NCI-H1092 treated with DMSO at 0.1 percent for 48 hours (cell line): ENCODE results near the gene PPAT.
"Not testable (repeated sequence)": the region's sequence is repeated elsewhere in the genome, so short reads cannot be mapped to it uniquely, and the experiment has no call there.

Source experiments
- DNase-seq: peaks from one replicate; lab custom pipeline; 2025; lab: John Stamatoyannopoulos, UW

Gene PPAT

DNA sequence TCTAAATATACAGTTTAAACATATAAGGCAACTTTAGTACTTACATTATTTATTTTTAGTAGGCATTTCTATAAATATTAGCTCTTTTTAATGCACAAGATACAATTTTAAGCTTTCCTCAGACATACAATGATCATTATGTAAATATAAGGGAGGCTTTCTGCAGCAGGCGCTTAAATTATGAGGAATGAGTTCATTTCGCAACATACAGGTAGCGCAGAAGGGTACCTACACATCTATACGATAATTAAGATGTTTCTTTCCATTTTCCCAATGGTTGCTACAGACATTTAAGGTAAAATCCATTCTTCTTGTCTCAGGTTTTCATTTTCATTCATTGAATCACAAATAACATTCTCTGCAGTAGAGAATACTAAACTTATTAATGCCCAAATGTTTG is 49.3 kb downstream of the PPAT start:
- no peak for DNase-seq

DNA sequence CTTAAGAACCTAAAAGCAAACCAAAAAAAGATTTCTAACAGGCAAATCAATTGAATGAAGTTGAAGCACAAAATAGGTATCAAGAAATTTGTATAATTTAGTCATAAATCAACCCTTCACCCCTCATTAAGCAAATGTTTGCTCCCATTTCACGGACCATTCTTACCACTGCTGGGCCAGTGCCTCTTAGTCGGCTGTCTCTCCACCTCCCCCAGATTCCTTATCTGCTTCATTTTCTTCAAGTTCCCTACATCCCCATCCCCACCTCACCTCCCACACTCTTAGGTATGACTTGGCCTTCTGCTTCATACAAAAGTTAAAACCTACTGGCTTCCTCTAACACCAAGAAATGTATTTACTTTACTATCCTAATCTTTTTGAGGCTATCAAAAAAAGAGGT is 60.0 kb downstream of the PPAT start:
- no peak for DNase-seq

DNA sequence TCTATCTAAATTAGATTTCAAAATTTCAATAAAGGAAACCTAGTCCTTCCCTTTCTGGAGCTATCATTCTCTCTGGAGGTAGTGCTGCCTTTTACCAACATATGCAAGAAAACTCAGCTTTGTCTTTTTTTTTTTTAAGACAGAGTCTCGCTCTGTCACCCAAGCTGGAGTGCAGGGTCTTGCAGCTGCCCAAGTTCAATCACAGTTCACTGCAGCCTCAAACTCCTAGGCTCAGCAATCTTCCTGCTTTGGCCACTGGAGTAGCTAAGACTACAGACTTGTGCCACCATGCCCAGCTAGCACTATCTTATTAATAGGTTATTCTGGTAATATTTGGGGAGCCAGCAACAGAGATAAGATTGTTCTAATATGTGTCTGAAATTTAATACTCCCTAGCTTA is 60.5 kb downstream of the PPAT start:
- DNase-seq = no peak

DNA sequence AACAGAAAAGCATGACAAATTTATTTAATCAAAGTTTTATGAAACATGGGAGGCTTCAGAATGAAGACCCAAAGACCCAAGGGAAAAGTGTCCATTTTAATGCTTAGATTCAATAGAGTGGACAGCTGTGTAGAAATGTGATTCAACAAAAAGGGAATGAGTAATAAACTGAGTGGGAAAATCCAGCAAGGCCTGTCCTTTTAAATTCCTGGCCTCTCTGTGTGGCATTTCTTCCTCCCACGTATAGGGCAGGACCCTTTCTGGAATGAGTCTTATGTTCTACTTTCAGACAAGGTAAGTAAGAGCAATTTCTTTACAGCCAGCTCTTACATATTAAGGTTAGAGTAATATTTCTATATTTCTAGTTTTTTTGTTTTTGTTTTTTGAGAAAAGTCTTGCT is 62.6 kb downstream of the PPAT start:
- DNase-seq = no peak

DNA sequence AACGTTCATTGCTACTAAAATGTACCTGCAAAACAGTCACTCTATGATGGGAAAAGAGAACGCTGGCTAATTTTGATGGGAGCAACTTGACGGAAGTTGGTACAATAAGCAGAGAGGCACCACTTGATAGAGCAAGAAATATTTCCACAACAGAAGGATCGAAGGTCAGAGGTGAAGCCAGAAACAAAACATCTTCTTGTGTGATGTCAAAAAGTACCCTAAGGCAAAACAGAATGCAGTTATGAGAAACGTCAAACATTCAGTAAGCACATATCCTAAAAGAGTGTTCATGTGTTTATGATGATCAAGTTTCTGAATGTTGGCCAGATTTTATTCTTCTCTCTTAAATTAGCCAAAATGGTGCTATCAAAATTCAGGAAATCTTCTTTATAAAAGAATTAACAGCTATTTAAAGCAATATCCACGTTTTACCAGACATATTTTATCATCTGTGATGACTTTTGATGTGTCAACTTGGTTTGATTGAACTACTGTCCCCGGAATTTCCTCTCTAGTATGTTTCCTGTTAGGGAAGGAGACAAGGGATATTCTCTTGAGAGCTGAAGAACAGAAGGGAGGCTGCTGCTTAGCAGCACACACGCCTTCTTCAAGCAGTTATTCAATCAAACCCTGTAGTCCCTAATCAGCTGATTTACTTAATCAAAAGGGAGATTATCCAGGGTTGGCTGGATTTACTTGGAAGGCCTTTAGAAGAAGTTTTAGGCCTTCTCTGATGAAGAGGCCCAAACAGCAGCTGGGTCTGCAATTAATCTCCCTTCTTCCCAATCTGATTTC is 63.8 kb downstream of the PPAT start:
- no peak for DNase-seq

DNA sequence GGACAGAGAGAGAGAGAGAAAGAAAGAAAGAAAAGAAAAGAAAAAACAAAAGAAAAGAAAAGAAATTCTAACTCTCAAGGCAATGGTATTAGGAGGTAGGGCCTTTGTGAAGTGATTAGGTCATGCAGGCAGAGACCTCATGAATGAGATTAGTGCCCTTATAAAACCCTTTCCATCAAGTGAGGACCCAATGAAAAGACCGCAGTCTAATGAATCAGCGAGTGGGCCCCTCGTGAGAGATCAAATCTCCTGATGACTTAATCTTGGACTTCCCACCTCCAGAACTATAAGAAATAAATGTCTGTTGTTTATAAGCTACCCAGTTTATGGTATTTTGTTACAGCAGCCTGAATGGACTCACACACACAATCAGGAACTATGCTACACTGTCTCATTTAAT is 65.0 kb downstream of the PPAT start:
- no peak for DNase-seq

DNA sequence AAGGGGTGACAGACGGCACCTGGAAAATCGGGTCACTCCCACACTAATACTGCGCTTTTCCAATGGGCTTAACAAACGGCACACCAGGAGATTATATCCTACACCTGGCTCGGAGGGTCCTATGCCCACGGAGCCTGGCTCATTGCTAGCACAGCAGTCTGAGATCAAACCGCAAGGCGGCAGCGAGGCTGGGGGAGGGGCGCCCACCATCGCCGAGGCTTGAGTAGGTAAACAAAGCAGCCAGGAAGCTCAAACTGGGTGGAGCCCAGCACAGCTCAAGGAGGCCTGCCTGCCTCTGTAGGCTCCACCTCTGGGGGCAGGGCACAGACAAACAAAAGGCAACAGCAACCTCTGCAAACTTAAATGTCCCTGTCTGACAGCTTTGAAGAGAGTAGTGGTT is 72.4 kb downstream of the PPAT start:
- not testable (repeated sequence) for DNase-seq

DNA sequence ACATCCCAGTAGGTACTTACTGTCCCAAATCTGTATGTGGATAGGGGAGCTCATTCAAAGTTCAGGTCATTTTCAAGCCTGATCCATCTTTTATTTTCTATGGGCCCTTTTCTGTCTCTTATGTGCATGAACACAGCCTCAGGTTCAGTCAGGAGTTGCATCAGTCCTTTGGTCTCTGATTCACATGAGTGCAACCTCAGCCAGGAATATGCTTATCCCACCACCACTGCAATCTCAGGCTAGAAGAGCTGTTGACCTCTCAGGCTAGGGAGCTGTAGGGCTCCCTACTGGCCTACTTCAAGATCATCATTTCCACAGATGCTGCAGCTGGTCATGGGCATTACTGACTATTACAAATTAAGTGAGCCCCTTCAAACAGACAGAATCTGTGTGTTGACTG is 75.3 kb downstream of the PPAT start:
- DNase-seq = no peak

DNA sequence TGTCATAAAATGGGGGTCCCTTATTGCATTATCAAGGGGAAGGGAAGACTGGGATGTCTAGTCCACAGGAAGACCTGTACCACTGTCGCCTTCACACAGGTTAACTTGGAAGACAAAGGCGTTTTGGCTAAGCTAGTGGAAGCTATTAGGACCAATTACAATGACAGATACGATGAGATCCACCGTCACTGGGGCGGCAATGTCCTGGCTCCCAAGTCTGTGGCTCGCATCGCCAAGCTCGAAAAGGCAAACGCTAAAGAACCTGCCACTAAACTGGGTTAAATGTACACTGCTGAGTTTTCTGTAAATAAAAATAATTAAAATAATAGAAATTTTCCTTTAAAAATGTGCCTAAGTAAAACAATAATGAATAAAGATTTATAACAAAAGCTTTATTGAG is 78.8 kb downstream of the PPAT start:
- no peak for DNase-seq

DNA sequence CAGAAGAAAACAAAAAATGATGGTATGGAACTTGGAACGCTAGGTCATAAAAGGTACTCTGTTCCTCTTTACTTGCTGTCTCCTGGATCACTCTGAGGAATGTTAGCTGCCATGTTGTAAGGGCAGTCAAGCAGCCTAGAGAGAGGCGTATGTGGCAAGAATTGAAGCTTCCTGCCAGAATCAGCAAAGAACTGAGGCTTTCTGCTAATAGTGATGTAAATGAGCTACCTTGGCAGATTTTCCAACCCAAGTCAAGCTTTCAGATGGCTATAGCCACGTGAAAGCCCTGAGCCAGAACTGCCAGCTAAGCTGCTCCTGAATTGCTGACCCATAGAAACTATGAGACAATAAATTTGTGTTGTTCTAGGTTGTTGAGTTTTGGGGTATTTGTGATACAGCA is 86.8 kb downstream of the PPAT start:
- no peak for DNase-seq

DNA sequence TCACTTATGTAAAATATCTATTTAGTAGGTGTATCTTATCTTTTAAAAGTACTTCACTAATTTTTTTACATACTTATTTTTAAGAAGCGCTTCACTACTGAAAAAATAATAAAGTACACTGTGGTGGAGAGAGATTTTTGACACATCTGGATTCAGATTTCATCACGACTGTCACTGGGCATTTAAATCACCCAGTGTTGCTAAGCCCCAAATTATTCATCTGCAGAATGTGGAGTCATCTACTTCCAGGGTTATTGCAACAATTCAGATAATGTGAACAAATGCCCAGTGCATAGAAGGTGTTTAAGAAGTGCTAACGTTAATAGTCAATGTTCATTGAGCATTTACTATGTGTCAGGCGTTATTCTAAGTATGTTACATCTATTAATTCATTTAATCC is 90.0 kb downstream of the PPAT start:
- no peak for DNase-seq
